HepG2 (cell line): ENCODE results near the gene ATG13. TPM values are rescaled to one million over a fixed set of nuclear protein-coding genes. Genes with fewer than 3 reads are reported as not detected.

Experiments
- ATAC-seq: fragments of 200-7000 bp; cut with Tn5 transposase; 3 replicates; pipeline ENCODE4 v1.9.1; 2020; ENCODE audit warnings: mild to moderate bottlenecking, moderate library complexity
- BruUV-seq: library from RNA; stranded (reverse); fragments of 400-500 nt; replicated peaks from 2 replicates; lab custom pipeline; 2021; lab: Mats Ljungman, UMichigan
- CTCF ChIA-PET: fragments of 300-600 bp; formaldehyde crosslinking; extraction: SDS; loops from one replicate; lab custom pipeline; 2021; ENCODE audit warnings: low total read pairs, inconsistent platforms, low intra/inter-chr PET ratio; lab: Yijun Ruan, JAX
- POLR2A ChIA-PET: fragments of 350-600 bp; sonication (Branson Sonifier 250); formaldehyde crosslinking; loops from one replicate; lab custom pipeline; 2020; ENCODE audit warnings: antibody characterized with exemption, inconsistent platforms; lab: Yijun Ruan, JAX
- DNase-seq: peaks from one replicate; pipeline ENCODE4 v3.0.0-alpha.2; 2015; ENCODE audit warnings: low spot score
- FAIRE-seq: peaks from 3 replicates; lab custom pipeline; 2011; peaks lifted over from hg19 to GRCh38; lab: Jason Lieb, UNC
- H2AFZ ChIP-seq: one replicate; pipeline ENCODE4 v1.6.1; 2011; ENCODE audit warnings: low read length, inconsistent platforms
- H3K27ac ChIP-seq: fragments of 300-600 bp; 3 replicates; pipeline ENCODE4 v1.8.0; 2011; ENCODE audit warnings: mixed run types, mild to moderate bottlenecking, mixed read lengths, low read length, inconsistent platforms; ENCODE audit not compliant: insufficient read depth; ENCODE audit errors: extremely low read length
- H3K27me3 ChIP-seq, 2 experiments: fragments of 200-600 bp in 1 of 2; 2 replicates in 1 of 2; 3 replicates in 1 of 2; pipeline versions ENCODE4 v1.6.0 to v1.8.0; 2011; ENCODE audit warnings: low read length in 2 of 2, mild to moderate bottlenecking in 2 of 2, moderate library complexity in 2 of 2, inconsistent platforms in 1 of 2; ENCODE audit not compliant: insufficient read depth in 2 of 2, control insufficient read depth in 1 of 2
- H3K36me3 ChIP-seq, 2 experiments: fragments of 200-600 bp in 1 of 2; replicated peaks in 1 of 2; 2 replicates in 1 of 2; 3 replicates in 1 of 2; pipeline versions ENCODE4 v1.5.1 to v1.8.0; 2011; ENCODE audit warnings: low read length in 2 of 2, inconsistent platforms in 1 of 2; ENCODE audit not compliant: insufficient read depth in 2 of 2, control insufficient read depth in 1 of 2
- H3K4me1 ChIP-seq: 2 replicates; pipeline ENCODE4 v1.5.1; 2012; ENCODE audit warnings: low read length, inconsistent platforms; ENCODE audit not compliant: insufficient read depth
- H3K4me2 ChIP-seq: 2 replicates; pipeline ENCODE4 v1.6.0; 2011; ENCODE audit warnings: low read depth, low read length, inconsistent platforms
- H3K4me3 ChIP-seq, 3 experiments: fragments of 200-600 bp in 1 of 3; sonication (generic), shearing (Covaris generic) in 1 of 3; replicated peaks in 1 of 3; 2 replicates each; pipeline ENCODE4 v1.5.1; 2011 to 2016; ENCODE audit warnings: low read length in 3 of 3, inconsistent platforms in 2 of 3, low read depth in 2 of 3, mild to moderate bottlenecking in 2 of 3, control low read depth in 1 of 3, mixed read lengths in 1 of 3; ENCODE audit not compliant: insufficient read depth in 1 of 3
- H3K79me2 ChIP-seq: one replicate; pipeline ENCODE4 v1.6.1; 2011; ENCODE audit warnings: low read length, inconsistent platforms; ENCODE audit not compliant: insufficient read depth
- H3K9ac ChIP-seq: 2 replicates; pipeline ENCODE4 v1.6.0; 2011; ENCODE audit warnings: mild to moderate bottlenecking, low read depth, low read length, inconsistent platforms; ENCODE audit not compliant: insufficient read depth
- H3K9me3 ChIP-seq: 2 replicates; pipeline ENCODE4 v1.5.1; 2012; ENCODE audit warnings: mild to moderate bottlenecking, low read length
- H4K20me1 ChIP-seq: 2 replicates; pipeline ENCODE4 v1.6.0; 2011; ENCODE audit warnings: inconsistent platforms, mild to moderate bottlenecking, low read length, moderate library complexity; ENCODE audit not compliant: insufficient read depth
- AGO1 ChIP-seq: fragments of 200-400 bp; formaldehyde crosslinking; IDR thresholded peaks from 2 replicates; pipeline ENCODE4 v1.6.1; 2017; ENCODE audit warnings: mild to moderate bottlenecking, low read depth, low read length, moderate library complexity; ENCODE audit not compliant: poor library complexity, severe bottlenecking
- ATF7 ChIP-seq, 2 experiments: fragments of 450-650 bp in 1 of 2; sonication (generic) in 1 of 2; formaldehyde crosslinking in 1 of 2; IDR thresholded peaks; 2 replicates each; pipeline versions ENCODE4 v1.4.0 to v1.6.1; 2016 to 2020; ENCODE audit warnings: antibody characterized with exemption in 1 of 2, mild to moderate bottlenecking in 1 of 2, missing genetic modification reagents in 1 of 2
- DNMT3B ChIP-seq: conservative IDR thresholded peaks from 2 replicates; pipeline ENCODE4 v1.6.1; 2016; ENCODE audit warnings: missing biosample characterization, control low read depth
- HNRNPLL ChIP-seq: fragments of 200-400 bp; formaldehyde crosslinking; IDR thresholded peaks from 2 replicates; pipeline ENCODE4 v1.6.1; 2017; ENCODE audit warnings: mild to moderate bottlenecking, low read depth, low read length; ENCODE audit not compliant: poor library complexity, severe bottlenecking
- MEIS1 ChIP-seq: sonication (generic); formaldehyde crosslinking; IDR thresholded peaks from 2 replicates; pipeline ENCODE4 v1.9.0; 2021; ENCODE audit warnings: mild to moderate bottlenecking, missing genetic modification reagents, moderate library complexity, borderline replicate concordance
- PAWR ChIP-seq: sonication (generic); formaldehyde crosslinking; IDR thresholded peaks from 2 replicates; pipeline ENCODE4 v1.4.0; 2020; ENCODE audit warnings: missing genetic modification reagents, mild to moderate bottlenecking, borderline replicate concordance
- PTBP1 ChIP-seq: fragments of 200-400 bp; formaldehyde crosslinking; IDR thresholded peaks from 2 replicates; pipeline ENCODE4 v1.6.1; 2018; ENCODE audit warnings: low read length, low read depth; ENCODE audit not compliant: poor library complexity, severe bottlenecking
- REPIN1 ChIP-seq: sonication (generic); formaldehyde crosslinking; IDR thresholded peaks from 2 replicates; pipeline ENCODE4 v1.8.0; 2022; ENCODE audit warnings: missing genetic modification reagents, low read depth, mild to moderate bottlenecking, borderline replicate concordance
- TFDP1 ChIP-seq: IDR thresholded peaks from 2 replicates; pipeline ENCODE4 v1.6.1; 2016; ENCODE audit warnings: missing compliant biosample characterization, missing genetic modification reagents, borderline replicate concordance
- ZNF564 ChIP-seq: sonication (generic); formaldehyde crosslinking; IDR thresholded peaks from 2 replicates; pipeline ENCODE4 v1.8.1; 2023; ENCODE audit warnings: mild to moderate bottlenecking, missing genetic modification reagents
- WGBS: methylation state at CpG from one replicate; pipeline ENCODE4 v1.1.6; 2017; ENCODE audit warnings: low lambda C conversion rate; 5-methylcytosine and 5-hydroxymethylcytosine counted together
- in situ Hi-C: cut with HindIII; loops from 2 replicates; pipeline ENCODE4 v1.10.0; 2017; ENCODE audit warnings: low pct_unique_long_range_greater_than_20kb; ENCODE audit not compliant: extremely low pct_ligation_motif_present
- intact Hi-C: fragments of 100-400 bp; cut with micrococcal nuclease; formaldehyde crosslinking; loops from one replicate; pipeline ENCODE4 v1.10.0; 2022; ENCODE audit not compliant: unreplicated experiment
- polyA plus RNA-seq, 8 experiments: library from polyadenylated mRNA; depleted of rRNA in 3 of 8; stranded (reverse) in 7 of 8; unstranded in 1 of 8; fragments of >200 nt; fragmentation: Illumina TruSeq in 4 of 8; extraction: Trizol in 4 of 8; gene quantifications; 2 replicates each; pipeline versions ENCODE4 v1.2.1 to v1.2.3, GENCODE V29; 2011 to 2016; ENCODE audit warnings: low read depth in 4 of 8, missing spikeins in 1 of 8, mixed read lengths in 1 of 8; ENCODE audit not compliant: insufficient read depth in 1 of 8
- total RNA-seq, 5 experiments: library from RNA; depleted of rRNA; stranded (reverse); fragments of >200 nt; fragmentation: Illumina TruSeq; extraction: Trizol; gene quantifications; 2 replicates each; pipeline ENCODE4 v1.2.3, GENCODE V29; 2016; ENCODE audit warnings: low read depth in 1 of 5
- TF ChIP-seq, protein P1 (sequence below): sonication (generic); formaldehyde crosslinking; IDR thresholded peaks from 2 replicates; pipeline ENCODE4 v1.4.0; 2020; ENCODE audit warnings: mild to moderate bottlenecking, missing genetic modification reagents
- TF ChIP-seq, protein P2 (sequence below): sonication (generic); formaldehyde crosslinking; IDR thresholded peaks from 2 replicates; pipeline ENCODE4 v1.4.0; 2020; ENCODE audit warnings: mild to moderate bottlenecking, missing genetic modification reagents

ATG13 gene
- total and polyA plus RNA-seq, 2 of the 13 experiments (the other 11 are each of a cell fraction or from before 2014, with no cell fraction given): 55.0 to 77.3 TPM

DNA sequence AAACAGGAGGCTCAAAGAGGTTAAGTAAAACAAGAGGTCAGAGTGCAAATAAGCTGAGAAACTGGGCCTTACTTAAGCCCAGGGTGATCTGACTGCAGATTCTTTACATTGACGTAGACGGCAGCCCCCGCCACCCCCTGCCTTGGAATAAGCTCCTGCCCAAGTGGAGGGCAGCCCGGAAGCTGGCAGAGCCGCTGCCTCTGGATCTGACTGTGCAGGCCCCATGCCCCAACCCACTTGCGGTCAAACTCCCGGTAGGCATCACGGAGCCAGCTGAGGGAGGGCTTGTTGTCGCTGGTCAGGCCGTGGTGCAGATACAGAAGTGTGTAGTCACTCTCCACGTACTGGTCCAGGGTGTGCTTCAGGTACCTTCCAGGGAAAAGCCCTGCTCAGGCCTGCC, 64.5 kb downstream of the ATG13 start:
- CTCF ChIA-PET: no interaction called here
- H2AFZ ChIP-seq: no peak overlapping the region
- no peak overlapping the region for H3K4me2 ChIP-seq
- ATAC-seq (no peak), FAIRE-seq (no peak), DNase-seq (no peak)
- no peaks in the 10 kb centered on the region for H3K27me3 ChIP-seq
- peaks cover 27 to 56% of the 10 kb centered on the region in 2 experiments for H3K36me3 ChIP-seq
- no peaks in the 10 kb centered on the region for H3K4me1 ChIP-seq
- no peaks in the 10 kb centered on the region for H3K9me3 ChIP-seq
- H3K9ac ChIP-seq: no peak overlapping the region
- POLR2A ChIA-PET: no interaction called here
- in situ Hi-C loops (no loop called here), intact Hi-C loops (no loop called here)
- no peak overlapping the region for H3K4me3 ChIP-seq
- BruUV-seq: no TSS peak
- H4K20me1 ChIP-seq: no peaks in the 10 kb centered on the region
- WGBS: 96% methylated on average over 4 of the region's 11 CpGs
- TF ChIP-seq, protein P1, sequence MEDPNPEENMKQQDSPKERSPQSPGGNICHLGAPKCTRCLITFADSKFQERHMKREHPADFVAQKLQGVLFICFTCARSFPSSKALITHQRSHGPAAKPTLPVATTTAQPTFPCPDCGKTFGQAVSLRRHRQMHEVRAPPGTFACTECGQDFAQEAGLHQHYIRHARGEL (CRISPR knock-in tag): no peak
- TF ChIP-seq TFDP1: no peak
- no peak for TF ChIP-seq ZNF564 (CRISPR knock-in tag)
- TF ChIP-seq HNRNPLL: no peak
- no peak for TF ChIP-seq PTBP1
- no peak for TF ChIP-seq AGO1
- TF ChIP-seq, protein P2, sequence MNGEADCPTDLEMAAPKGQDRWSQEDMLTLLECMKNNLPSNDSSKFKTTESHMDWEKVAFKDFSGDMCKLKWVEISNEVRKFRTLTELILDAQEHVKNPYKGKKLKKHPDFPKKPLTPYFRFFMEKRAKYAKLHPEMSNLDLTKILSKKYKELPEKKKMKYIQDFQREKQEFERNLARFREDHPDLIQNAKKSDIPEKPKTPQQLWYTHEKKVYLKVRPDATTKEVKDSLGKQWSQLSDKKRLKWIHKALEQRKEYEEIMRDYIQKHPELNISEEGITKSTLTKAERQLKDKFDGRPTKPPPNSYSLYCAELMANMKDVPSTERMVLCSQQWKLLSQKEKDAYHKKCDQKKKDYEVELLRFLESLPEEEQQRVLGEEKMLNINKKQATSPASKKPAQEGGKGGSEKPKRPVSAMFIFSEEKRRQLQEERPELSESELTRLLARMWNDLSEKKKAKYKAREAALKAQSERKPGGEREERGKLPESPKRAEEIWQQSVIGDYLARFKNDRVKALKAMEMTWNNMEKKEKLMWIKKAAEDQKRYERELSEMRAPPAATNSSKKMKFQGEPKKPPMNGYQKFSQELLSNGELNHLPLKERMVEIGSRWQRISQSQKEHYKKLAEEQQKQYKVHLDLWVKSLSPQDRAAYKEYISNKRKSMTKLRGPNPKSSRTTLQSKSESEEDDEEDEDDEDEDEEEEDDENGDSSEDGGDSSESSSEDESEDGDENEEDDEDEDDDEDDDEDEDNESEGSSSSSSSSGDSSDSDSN (CRISPR knock-in tag): no peak
- TF ChIP-seq ATF7 (IDR thresholded peaks at IDR 0.05): no peak
- TF ChIP-seq ATF7 (CRISPR knock-in tag; IDR thresholded peaks at IDR 0.05): no peak
- no peak for TF ChIP-seq REPIN1 (CRISPR knock-in tag)
- no peak for TF ChIP-seq MEIS1
- TF ChIP-seq PAWR (CRISPR knock-in tag): no peak
- TF ChIP-seq DNMT3B: no peak
- no peaks in the 10 kb centered on the region for H3K79me2 ChIP-seq
- H3K27ac ChIP-seq: no peak overlapping the region
